SU-DHL-6 (cell line): Measurements from ENCODE around the gene CXXC5.
"Not testable (repeated sequence)": the region's sequence is repeated elsewhere in the genome, so short reads cannot be mapped to it uniquely, and the experiment has no call there.

Source experiments
- H2AFZ ChIP-seq: fragments of 200-600 bp; sonication (generic); 2 replicates; pipeline ENCODE4 v1.6.1; 2014; ENCODE audit warnings: low read depth, mild to moderate bottlenecking, moderate library complexity, mixed read lengths, antibody characterized with exemption, low read length; ENCODE audit not compliant: severe bottlenecking
- H3F3A ChIP-seq: fragments of 200-600 bp; shearing (Covaris generic); 2 replicates; pipeline ENCODE4 v1.6.0; 2016; ENCODE audit warnings: antibody characterized with exemption, mild to moderate bottlenecking; ENCODE audit not compliant: insufficient read depth
- H3K27ac ChIP-seq: fragments of 200-600 bp; sonication (generic); 2 replicates; pipeline ENCODE4 v1.5.1; 2016; ENCODE audit warnings: low read depth, mild to moderate bottlenecking, low read length, moderate library complexity, mixed read lengths
- H3K27me3 ChIP-seq: fragments of 200-600 bp; sonication (generic), shearing (Covaris generic); 2 replicates; pipeline ENCODE4 v1.6.0; 2014; ENCODE audit warnings: mild to moderate bottlenecking, low read length
- H3K36me3 ChIP-seq: fragments of 200-600 bp; sonication (generic); 2 replicates; pipeline ENCODE4 v1.6.1; 2014; ENCODE audit warnings: mild to moderate bottlenecking, low read length, mixed read lengths
- H3K4me2 ChIP-seq: fragments of 300-600, 200-600 bp; shearing (Covaris generic), sonication (generic); 2 replicates; pipeline ENCODE4 v1.6.0; 2014; ENCODE audit warnings: low read length, low read depth, mild to moderate bottlenecking; ENCODE audit not compliant: poor library complexity, severe bottlenecking
- H3K4me3 ChIP-seq: fragments of 200-600 bp; sonication (generic); 2 replicates; pipeline ENCODE4 v1.5.1; 2014; ENCODE audit warnings: antibody characterized with exemption, low read length, mild to moderate bottlenecking, mixed read lengths; ENCODE audit not compliant: insufficient read depth, poor library complexity, severe bottlenecking
- H3K79me2 ChIP-seq: fragments of 200-600 bp; sonication (generic); 2 replicates; pipeline ENCODE4 v1.6.1; 2014; ENCODE audit warnings: mild to moderate bottlenecking, low read length, moderate library complexity; ENCODE audit not compliant: insufficient read depth
- H3K9ac ChIP-seq: fragments of 200-600 bp; sonication (generic); 2 replicates; pipeline ENCODE4 v1.7.0; 2014; ENCODE audit warnings: mild to moderate bottlenecking, low read length
- H3K9me2 ChIP-seq: fragments of 200-600 bp; sonication (generic); replicated peaks from 2 replicates; pipeline ENCODE4 v1.6.1; 2014; ENCODE audit warnings: low read length; ENCODE audit not compliant: insufficient read depth
- H3K9me3 ChIP-seq: fragments of 200-600 bp; sonication (generic); 2 replicates; pipeline ENCODE4 v1.6.1; 2014; ENCODE audit warnings: low read length, mixed read lengths; ENCODE audit not compliant: insufficient read depth
- H4K20me1 ChIP-seq: fragments of 200-600 bp; sonication (generic); 2 replicates; pipeline ENCODE4 v1.6.1; 2014; ENCODE audit warnings: low read depth, mild to moderate bottlenecking, antibody characterized with exemption, low read length, moderate library complexity, mixed read lengths
- CTCF ChIP-seq: fragments of 200-600 bp; sonication (generic); IDR thresholded peaks from one replicate; pipeline ENCODE4 v1.5.1; 2017; ENCODE audit warnings: antibody characterized with exemption, mild to moderate bottlenecking, low read length, moderate library complexity; ENCODE audit not compliant: insufficient read depth, poor library complexity, severe bottlenecking
- EZH2phosphoT487 ChIP-seq: fragments of 200-600 bp; sonication (generic), shearing (Covaris generic); conservative IDR thresholded peaks from 2 replicates; pipeline ENCODE4 v1.6.1; 2018; ENCODE audit warnings: mild to moderate bottlenecking, antibody characterized with exemption, low read length, moderate library complexity, mixed read lengths

Gene CXXC5

GRCh38 chr5:139717221-139717620, 69.1 kb downstream of the CXXC5 start:
- no peaks in the 10 kb centered on the region; the same call in 1 of the 2 replicates for H3K9me3 ChIP-seq
- no peak overlapping the region for H3K4me3 ChIP-seq
- no peak overlapping the region for H3K9ac ChIP-seq
- H4K20me1 ChIP-seq, result no peaks in the 10 kb centered on the region
- H3K36me3 ChIP-seq, result no peaks in the 10 kb centered on the region
- no peaks in the 10 kb centered on the region for H3K79me2 ChIP-seq
- H3K9me2 ChIP-seq, result no peaks in the 10 kb centered on the region
- no peak overlapping the region for H3K4me2 ChIP-seq
- no peaks in the 10 kb centered on the region for H3F3A ChIP-seq
- H3K27me3 ChIP-seq, result no peaks in the 10 kb centered on the region
- TF ChIP-seq EZH2phosphoT487, result no peak
- no peak for TF ChIP-seq CTCF
- H3K27ac ChIP-seq, result no peak overlapping the region
- H2AFZ ChIP-seq, result no peak overlapping the region

- H3K79me2 ChIP-seq, H4K20me1 ChIP-seq, H3K27me3 ChIP-seq, H3K4me3 ChIP-seq, H3K36me3 ChIP-seq, H3K9ac ChIP-seq, H2AFZ ChIP-seq, H3K4me2 ChIP-seq, H3K9me2 ChIP-seq, H3K27ac ChIP-seq, H3F3A ChIP-seq, H3K9me3 ChIP-seq: not testable (repeated sequence)
These were observed 70.3 kb downstream of the CXXC5 start for GRCh38 chr5:139718403-139718802.

GRCh38 chr5:139719970-139720369, 71.8 kb downstream of the CXXC5 start:
- not testable (repeated sequence) for H3K9me3 ChIP-seq, H3K4me3 ChIP-seq, H4K20me1 ChIP-seq

GRCh38 chr5:139723986-139724587, 75.9 kb downstream of the CXXC5 start:
- Histone ChIP-seq H3K4me3 (no peak overlapping the region), H3K79me2 (no peaks in the 10 kb centered on the region), H3K4me2 (no peak overlapping the region), H3K9ac (no peak overlapping the region), H3K9me3 (no peaks in the 10 kb centered on the region; the same call in 1 of the 2 replicates), H3K36me3 (no peaks in the 10 kb centered on the region), H2AFZ (no peak overlapping the region), H3K27me3 (no peaks in the 10 kb centered on the region), H4K20me1 (no peaks in the 10 kb centered on the region), H3F3A (no peaks in the 10 kb centered on the region), H3K9me2 (no peaks in the 10 kb centered on the region), H3K27ac (no peak overlapping the region)
- TF ChIP-seq EZH2phosphoT487, result no peak
- no peak for TF ChIP-seq CTCF

More at GRCh38 chr5:139719970-139720369, 71.8 kb downstream of the CXXC5 start:
- H3K27ac ChIP-seq, H3K4me2 ChIP-seq, H3K27me3 ChIP-seq, H3K36me3 ChIP-seq, H3K79me2 ChIP-seq, H3K9me2 ChIP-seq, H2AFZ ChIP-seq, H3F3A ChIP-seq, H3K9ac ChIP-seq: not testable (repeated sequence)
